Activated CD8-positive, alpha-beta memory T cell treated with anti-CD3 and anti-CD28 coated beads for 48 hours (primary cell): Measurements from ENCODE around the gene KLHDC9.
"Not testable (repeated sequence)": the region's sequence is repeated elsewhere in the genome, so short reads cannot be mapped to it uniquely, and the experiment has no call there.

Experiments used
- DNase-seq, 3 experiments: peaks; one replicate each; pipeline ENCODE4 v3.0.0-alpha.2; 2020; ENCODE audit warnings: low read depth in 2 of 3, low spot score in 2 of 3

Gene KLHDC9, protein sequence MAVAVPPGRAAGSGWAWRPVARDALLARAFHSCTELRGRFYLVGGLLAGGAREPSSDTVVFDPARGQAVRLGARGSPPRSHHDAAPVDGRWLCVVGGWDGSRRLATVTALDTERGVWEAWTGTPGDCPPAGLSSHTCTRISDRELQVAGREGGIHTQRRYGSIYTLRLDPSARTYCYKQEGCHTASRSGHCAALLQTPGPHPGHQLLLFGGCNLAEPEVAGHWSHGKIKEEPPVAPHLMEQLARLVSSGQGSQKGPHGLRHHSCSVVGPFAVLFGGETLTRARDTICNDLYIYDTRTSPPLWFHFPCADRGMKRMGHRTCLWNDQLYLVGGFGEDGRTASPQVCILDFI

DNA sequence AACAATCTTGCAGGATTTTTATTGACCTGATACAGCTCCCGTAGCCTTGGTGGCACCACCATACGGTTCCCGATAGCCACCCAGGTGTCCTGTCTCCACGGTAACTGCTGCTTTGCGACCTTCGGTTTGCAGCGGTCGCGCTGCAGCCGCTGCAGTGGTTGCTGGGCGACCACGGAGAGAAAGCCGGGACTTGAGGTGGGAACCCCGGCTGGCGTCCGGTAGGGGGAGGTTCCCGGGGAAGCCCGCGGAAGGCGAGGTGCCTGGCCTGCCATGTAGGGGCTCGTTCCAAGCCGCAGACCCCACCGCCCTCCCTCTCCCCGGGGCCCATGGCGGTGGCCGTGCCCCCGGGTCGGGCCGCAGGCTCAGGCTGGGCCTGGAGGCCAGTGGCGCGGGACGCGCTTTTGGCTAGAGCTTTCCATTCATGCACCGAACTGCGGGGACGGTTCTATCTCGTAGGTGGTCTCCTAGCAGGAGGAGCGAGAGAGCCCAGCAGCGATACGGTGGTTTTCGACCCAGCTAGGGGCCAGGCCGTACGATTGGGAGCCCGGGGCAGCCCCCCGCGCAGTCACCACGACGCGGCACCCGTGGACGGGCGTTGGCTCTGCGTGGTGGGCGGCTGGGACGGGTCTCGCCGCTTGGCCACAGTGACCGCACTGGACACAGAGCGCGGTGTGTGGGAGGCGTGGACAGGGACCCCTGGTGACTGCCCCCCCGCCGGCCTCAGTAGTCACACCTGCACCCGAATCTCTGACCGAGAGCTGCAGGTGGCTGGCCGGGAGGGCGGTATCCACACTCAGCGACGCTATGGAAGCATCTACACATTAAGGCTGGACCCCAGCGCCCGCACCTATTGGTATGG, at the start of gene KLHDC9:
TSS of gene KLHDC9 (plus strand) at position 152 of the 859 bp plus-strand sequence. CDS start at position 327, 175 bp downstream.
- DNase-seq: peak; percentile 50 to 65 (median 51)

DNA sequence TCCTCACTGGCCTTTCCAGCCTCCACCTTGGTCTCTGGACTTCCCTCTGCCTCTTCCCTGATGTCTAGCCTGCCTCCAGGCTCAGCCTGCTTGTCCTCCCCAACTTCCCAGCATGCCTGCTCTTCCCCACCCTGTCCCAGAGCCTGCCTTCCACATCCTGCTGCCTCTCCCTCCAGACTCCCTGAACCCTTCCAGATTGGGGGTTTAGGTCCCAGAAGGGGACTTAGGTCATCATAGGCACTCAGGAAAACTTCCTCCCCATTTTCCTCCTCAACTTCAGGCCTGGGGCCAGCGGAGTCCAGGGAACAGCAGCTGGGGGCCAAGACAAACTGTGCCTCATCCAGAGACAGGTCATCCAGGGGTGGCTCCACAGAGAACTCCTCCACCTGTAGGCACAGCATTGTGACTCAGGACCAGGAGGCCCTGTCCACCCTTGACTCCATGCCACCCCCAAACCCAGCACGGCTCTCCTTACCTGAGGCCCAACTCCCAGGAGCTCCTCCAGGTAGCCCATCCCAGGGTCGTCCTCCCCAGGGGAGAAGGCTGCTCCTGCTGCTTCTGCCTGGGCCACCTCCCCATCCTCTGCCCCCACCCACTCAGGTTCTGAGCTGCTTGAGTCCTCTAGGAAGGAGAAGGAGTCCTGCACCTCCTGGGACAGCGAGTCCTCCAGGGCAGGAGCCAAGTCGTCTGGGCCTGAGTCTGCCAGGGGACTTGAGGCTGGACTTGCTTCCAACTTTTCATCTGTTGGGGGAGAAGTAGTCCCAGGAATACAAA, 49.0 kb upstream of the KLHDC9 start:
- DNase-seq: no peak

DNA sequence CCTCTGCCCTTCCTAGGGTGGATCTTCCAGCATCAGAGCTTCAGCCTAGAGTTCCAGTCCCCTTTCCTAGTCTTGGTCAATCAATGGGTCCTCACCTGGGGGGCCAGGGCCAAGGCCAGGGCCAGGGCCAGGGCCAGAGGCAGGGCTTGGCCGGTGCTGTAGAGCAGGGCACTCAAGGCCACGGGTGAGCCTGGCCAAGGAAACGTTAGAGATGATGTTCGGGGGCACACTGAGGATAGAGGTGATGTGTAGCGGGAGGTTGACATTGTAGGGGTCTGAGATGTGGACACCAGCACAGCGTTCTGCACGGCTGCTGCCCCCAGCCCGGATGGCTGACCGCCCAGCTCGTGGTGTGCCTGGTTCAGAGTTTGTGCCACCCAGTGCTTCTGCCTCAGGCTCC, 46.9 kb upstream of the KLHDC9 start:
- no peak for DNase-seq

DNA sequence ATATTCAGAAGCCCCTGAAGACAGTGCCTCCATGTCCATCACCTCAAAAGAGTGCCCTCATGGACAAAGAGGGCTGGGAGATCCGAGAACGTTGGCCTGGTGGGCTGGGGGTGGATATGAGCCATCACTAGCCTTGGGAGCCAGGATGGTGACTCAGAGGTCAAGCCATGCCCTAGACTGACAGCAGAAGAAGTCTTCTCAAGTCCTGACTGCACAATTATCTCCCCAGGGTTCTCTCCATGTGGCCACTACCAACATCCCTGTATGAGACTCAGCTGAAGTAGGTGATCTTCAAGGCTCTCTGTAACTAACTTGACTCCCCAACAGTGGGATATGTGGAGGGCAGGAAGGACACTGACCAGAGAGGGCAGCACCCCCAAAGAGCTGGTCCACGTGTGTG, 45.3 kb upstream of the KLHDC9 start:
- DNase-seq: no peak

DNA sequence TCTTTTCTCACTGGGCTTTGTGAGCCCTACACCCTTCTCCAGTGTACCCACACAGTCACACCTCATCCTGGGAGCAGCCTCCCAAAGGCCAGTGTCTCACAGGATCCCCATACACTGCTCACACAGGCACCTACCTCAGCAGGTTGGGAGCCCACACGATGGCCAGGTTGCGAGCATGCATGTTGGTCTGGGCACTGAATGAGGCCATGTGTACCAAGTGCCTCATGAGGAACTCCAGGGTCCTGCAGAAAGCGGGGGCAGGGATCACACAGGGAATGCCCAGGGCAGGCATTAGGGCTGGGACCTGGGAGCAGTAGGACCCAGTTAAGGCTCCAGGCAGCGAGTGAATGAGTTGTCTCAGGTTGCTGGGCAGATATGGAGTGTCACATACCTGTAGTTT, 43.9 kb upstream of the KLHDC9 start:
- DNase-seq: no peak

DNA sequence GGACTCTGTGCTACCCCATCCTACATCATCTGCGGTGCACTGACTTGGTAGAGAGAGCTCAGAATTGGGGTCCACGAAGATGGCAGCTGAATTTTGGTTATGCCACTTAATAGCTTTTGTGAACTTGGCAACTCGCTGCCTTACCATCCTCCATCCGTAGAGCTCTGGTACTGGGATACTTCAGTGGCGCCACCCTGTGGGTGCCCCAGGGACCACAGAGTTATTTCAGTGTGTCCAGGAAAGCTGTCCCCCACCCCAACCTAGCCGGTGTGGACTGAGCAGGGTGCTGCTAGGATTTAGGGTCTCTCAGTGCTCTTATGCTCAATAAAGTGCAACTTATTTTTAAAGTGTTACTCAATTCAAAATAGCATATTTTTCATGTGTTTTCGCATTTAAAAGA, 43.4 kb upstream of the KLHDC9 start:
- DNase-seq: no peak

DNA sequence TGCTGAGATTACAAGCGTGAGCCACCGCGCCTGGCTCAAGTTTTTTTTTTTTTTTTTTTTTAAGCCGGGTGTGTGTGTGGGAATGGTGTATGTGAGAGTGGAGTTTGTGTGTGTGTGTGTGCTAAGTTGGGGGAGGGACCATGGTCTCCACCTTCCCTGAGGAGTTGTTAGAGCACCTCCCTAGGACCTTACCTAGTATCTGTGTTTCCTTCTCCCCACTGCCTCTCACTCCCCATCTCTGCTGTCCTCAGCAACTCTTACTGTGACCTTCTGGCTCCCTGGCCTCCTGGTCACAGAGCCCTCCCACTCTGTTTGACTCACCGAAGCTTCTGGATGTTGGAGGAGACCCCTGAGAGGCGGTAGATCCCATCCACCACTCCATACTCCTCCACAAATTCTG, 38.9 kb upstream of the KLHDC9 start:
- DNase-seq: no peak

DNA sequence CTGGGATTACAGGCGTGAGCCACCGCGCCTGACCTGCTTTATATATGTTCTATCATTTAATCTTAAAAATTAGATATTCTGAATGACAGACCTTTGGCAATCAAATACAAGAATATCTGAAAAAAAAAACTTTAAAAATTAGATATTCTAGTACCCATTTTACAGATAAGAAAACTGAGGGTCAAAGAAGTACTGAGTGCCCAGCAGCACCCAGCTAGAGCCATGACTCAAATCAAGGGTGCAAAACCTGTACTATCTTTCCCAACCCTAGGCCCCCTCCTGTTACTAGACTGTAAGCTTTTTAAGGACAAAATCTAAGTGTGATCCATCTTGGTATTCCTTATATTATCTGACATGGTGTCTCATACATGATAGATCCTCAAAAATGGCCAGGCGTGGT, 36.7 kb upstream of the KLHDC9 start:
- no peak for DNase-seq

DNA sequence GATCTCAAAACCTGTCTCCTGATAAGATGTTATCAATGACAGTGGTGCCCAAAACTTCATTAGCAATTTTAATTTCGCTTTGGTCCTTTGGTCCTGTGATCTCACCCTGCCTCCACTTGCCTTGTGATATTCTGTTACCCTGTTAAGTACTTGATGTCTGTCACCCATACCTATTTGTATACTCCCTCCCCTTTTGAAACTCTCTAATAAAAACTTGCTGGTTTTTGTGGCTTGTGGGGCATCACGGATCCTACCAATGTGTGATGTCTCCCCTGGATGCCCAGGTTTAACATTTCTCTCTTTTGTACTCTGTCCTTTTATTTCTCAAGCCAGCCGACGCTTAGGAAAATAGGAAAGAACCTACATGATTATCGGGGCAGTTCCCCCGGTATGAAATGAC, 34.2 kb upstream of the KLHDC9 start:
- not testable (repeated sequence) for DNase-seq

DNA sequence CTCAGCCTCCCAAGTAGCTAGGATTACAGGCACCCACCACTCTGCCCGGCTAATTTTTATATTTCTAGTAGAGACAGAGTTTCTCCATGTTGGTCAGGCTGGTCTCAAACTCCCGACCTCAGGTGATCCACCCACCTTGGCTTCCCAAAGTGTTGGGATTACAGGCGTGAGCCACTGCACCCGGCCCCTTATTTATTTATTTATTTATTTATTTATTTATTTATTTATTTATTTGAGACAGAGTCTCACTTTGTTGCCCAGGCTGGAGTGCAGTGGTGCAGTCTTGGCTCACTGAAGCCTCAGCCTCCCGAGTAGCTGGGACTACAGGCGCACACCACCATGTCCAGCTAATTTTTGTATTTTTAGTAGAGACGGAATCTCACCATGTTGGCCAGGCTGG, 32.5 kb upstream of the KLHDC9 start:
- not testable (repeated sequence) for DNase-seq

DNA sequence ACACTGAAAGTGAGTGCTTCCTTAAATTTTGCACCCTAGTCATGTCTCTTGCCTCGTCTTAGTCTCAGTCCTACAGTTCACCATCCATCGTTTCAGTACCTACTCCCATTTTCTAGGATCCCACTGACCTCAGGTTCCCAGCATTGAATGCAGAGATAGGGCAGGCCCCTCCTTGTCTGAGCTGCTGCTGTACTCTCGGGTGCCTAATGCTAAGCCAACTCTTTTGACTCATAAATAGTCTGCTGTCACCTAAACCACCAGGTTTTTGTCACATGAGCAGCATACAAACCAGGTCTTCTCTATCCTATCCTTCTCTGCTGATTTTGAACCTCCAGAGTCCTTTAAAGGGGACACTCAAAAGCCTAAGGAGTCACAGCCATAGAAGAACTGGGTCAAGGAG, 31.5 kb upstream of the KLHDC9 start:
- no peak for DNase-seq

DNA sequence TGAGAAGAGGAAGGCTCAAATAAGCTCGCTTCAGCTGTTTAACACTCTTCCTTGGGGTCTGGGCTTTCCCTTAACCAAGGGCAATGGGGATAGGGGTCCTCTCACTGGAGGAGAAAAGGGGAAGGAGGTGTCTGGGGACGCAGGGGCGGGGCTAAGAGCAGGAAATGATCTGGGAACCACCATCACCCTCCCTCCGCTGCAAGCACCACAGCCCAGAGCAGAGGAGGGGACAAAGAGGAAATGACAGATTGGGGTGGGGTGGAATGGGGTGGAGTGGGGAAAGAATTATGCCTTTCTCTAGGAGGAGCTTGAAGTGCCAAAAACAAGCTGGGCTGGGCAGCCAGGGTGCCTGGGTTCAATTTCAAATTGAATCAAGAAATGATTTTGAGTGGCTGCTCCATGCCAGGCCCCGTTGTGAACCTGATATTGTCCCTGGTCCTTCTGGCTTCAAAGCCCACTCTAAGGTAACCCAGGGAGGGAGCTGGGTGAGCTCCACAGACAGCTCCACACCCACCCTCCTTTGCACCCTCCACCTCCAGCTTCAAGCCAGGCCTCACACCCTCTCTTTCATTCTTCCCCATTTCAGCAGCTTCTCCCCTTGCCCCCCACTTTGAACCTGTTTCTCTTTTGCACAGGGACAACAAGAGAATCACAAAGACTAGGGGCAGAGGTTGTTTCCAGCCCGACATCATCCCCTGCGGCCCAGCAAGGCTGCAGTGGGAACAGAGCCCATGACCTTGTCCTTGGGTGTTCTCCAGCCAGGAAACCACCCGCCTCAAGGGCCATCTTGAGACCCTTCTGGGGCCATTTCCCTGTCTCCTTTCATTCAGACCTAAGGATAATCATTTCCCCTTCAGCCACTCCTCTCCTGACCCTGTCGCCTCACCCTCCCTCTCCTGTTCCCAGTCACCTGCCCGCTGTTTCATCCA, 29.6 kb upstream of the KLHDC9 start:
- peak; percentile 45 to 68 (median 48) for DNase-seq

DNA sequence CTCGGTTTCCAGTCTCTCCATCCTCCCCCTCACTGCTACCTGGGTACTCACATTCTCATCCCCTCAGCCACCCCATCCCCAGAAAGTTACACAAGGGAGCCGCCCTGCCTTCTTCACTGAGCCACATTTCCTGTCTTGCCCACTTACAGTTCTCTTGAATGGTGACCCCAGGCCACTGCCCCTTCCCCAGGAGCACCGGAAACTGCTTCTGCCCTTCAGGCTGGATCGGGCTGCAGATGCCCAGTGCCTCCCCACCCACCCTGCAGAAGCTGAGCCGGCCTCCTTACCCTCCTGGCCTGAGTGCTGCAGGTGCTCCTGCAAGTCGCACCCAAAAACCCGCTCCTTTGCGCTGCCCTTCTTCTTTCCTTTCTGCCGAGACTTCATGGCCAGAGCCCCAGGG, 28.9 kb upstream of the KLHDC9 start:
- DNase-seq: no peak

DNA sequence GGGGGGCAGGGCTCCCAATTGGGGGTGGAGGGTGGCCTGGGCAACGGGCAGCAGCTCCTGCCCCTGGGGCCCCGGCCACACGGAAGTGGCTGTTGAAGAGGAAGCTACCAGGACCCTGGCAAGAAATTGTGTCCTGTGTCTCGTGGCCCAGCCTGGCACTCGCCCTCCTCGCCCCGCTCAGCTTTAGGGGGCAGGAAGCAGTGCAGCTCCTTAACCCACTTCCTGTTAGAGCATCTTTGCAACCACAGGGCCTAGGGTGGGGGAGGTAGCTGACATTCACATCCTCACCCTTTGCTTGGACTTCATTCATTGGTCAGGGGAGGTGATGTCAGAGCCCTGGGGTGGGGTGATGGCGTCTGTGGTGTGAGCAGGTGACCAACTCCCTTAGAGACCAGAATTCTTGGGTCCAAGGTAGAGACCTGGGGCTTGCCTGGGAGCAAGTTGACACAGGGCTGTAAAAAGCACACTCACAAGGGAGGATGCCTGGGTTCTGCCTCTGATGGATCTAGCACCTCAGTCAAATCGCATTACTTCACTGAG, 28.4 kb upstream of the KLHDC9 start, which contains the start of gene ARHGAP30:
TSS of gene ARHGAP30 (minus strand) at position 161 of the 540 bp plus-strand sequence. CDS start 267 bp downstream, outside the sequence.
- peak; percentile 57 to 74 (median 62) for DNase-seq

DNA sequence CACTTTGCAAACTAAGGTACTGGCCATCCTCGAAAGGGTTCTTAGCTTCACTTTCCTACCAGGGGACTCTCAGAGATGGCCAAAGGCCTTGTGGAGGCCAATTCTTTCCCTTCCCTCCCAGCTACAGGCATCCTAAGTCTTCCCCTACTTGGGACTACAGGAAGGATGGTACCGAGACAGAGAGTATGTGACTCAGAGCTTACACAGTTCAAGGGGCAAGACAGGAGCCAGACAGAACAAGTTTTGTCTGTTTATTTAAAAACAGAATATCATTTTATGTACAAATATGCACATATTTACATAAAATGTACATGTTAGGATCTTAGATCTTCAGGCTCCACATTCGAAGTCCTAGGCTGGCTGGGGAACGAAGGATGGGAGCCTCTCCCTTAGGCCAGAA, 27.4 kb upstream of the KLHDC9 start:
- no peak for DNase-seq

DNA sequence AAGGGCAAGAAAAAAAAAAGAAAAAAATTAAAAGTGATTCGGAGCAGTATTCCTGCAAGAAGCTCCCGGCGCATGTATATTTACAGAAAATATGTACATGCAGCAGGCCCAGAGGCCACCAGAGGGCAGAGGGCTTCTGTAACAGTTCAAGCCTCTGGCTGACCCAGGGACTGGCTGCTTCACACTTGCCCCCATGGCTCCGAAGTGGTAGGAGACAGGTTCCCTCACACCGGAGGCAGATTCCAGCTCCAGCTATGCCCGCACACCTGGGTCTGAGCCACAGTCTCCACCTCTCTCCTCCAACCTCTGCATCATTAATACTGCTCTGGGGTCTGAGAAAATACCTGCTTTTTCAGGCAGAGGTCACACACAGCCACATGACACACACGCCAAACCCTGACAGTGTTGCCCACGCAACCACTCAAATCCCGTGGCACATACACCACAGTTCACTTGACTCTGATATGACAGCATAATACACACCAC, 26.2 kb upstream of the KLHDC9 start:
- no peak for DNase-seq

DNA sequence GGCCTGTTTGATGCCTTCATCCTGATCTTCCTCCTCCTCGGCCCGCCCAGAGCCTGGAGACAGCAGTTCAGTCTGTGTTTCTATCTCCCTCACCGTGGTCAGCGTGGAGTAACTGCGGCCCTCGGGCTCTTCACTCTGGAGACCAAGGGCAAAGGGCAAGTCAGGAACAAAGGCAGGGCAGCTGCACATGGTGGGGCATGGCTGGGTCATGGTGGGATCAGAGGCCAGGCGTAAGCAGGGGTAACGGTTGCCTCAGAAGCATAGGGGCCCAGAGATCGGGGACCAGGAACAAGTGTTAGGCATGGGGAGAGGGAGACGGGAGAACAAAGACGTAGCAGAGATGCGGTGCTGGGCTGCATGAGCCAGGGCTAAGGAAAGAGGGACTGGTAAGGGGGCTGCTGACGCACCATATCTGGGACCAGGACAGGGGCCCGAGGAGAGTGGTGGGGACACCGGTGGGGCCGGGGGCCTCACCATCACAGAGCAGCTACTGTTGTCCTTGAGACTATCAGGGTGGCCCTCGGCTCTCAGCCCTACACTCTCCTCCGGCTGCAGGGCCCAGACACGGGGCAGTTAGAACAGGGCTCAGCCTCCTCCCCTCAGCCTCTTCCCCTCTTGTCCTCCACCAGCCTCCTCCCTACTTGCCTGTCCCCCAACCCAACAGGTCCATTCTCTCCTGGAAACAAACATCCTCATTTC, 25.3 kb upstream of the KLHDC9 start:
- DNase-seq: no peak

DNA sequence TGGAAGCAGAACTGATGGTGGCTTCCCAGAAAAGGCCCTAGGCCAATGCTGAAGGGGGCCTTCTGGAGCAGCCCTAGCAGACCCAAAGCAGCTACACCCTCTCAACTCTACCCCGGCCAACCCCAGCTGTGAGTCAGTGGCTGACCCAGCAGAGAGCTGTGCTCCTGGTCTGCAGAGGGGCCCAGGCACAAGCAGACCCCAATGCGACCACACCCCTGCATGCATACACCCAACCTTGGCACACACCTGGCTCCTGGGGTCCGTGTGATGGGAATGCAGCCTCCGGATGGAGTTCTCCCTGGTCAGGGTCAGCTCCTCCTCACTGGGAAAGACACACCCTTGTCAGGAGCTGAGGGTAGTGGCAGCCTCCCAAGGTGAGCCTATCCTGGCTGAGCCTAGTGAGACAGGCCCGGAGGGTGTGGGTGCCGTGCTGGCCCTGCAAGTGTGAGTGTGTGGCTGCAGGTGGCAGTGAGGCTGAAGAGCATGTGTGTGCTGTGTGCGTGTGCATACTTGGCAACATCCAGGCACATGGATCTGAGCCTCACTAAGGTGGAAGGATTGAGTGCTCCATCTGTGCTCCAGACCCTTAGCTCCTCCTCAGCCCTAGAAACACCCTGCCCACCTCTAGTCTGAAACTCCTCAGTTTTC, 24.6 kb upstream of the KLHDC9 start:
- no peak for DNase-seq
